ENCODE measurements around the gene F11.
"Not testable (repeated sequence)": the region's sequence is repeated elsewhere in the genome, so short reads cannot be mapped to it uniquely, and the experiment has no call there.

DNA sequence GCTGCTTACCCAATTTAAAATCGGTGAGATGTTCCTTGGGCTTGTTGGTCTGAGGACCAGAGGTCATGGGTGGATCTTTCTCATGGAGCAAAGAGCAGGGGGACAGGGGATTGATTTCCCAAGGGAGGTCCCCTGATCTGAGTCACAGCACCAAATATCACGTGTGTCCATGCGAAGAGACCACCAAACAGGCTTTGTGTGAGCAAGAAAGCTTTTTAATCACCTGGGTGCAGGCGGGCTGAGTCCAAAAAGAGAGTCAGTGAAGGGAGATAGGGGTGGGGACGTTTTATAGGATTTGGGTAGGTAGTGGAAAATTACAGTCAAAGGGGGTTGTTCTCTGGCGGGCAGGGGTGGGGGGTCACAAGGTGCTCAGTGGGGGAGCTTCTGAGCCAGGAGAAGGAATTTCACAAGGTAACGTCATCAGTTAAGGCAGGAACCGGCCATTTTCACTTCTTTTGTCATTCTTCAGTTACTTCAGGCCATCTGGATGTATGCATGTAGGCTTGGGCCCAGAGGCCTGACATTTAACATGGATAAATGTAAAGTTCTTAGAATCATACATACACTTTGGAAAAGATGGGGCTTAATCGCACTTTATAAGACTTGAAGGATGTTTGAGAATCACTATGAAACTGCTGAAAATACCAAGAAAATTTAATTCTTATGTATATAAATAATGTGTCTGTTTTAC, 18.8 kb upstream of the F11 start:
- TF ChIP-seq EZH2phosphoT487 (IDR thresholded peaks at IDR 0.05; ENCODE audit: low read depth, severe bottlenecking, unreplicated experiment); EZH2 (IDR thresholded peaks at IDR 0.05; ENCODE audit: borderline replicate concordance): not testable (repeated sequence)
- TF ChIP-seq, protein P1, sequence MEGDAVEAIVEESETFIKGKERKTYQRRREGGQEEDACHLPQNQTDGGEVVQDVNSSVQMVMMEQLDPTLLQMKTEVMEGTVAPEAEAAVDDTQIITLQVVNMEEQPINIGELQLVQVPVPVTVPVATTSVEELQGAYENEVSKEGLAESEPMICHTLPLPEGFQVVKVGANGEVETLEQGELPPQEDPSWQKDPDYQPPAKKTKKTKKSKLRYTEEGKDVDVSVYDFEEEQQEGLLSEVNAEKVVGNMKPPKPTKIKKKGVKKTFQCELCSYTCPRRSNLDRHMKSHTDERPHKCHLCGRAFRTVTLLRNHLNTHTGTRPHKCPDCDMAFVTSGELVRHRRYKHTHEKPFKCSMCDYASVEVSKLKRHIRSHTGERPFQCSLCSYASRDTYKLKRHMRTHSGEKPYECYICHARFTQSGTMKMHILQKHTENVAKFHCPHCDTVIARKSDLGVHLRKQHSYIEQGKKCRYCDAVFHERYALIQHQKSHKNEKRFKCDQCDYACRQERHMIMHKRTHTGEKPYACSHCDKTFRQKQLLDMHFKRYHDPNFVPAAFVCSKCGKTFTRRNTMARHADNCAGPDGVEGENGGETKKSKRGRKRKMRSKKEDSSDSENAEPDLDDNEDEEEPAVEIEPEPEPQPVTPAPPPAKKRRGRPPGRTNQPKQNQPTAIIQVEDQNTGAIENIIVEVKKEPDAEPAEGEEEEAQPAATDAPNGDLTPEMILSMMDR (IDR thresholded peaks at IDR 0.05; ENCODE audit: poor library complexity): not testable (repeated sequence)
